Measurements from ENCODE around the gene SETD2. TPM values are rescaled to one million over a fixed set of nuclear protein-coding genes. Genes with fewer than 3 reads are reported as not detected.

SETD2 gene
- total and polyA plus RNA-seq, 8 donors = 9.3 to 96.2 (median 66.4) TPM

DNA sequence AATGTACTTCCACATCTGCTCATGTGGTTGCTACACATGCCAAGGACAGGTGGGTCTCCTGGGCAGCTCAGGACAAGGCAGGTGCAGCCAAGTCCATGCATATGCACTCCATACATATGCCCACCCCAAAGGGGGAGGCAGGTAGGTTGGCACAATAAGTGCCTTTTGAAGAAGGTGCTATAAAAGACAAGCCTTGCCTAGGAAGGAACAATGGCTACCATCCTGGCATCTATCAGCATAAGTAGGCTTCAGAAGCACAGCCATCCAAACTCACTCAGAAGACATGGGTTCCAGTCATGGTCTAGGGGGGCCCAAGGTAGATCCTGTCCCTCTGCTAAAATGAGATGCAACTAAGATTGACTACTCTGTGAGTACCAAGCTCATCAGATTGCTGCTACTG is 149.9 kb downstream of the SETD2 start:
- Histone ChIP-seq H3K27me3 (no peaks in the 10 kb centered on the region), H3K36me3 (peaks cover 5 to 81% (median 62%) of the 10 kb centered on the region in 4 donors), H3K4me1 (peaks cover 7 to 55% (median 28%) of the 10 kb centered on the region in 4 donors), H3K9me3 (no peaks in the 10 kb centered on the region), H3K4me3 (no peak overlapping the region), H3K27ac (peak overlapping the region in 4 of 5 donors; percentile 18 to 50 (median 37))
- TF ChIP-seq POLR2AphosphoS5 (IDR thresholded peaks at IDR 0.05) (peak in 1 of 3 donors; percentile 5), CTCF (IDR thresholded peaks at IDR 0.05) (no peak), POLR2A (IDR thresholded peaks at IDR 0.05) (no peak), EP300 (IDR thresholded peaks at IDR 0.05) (no peak)
- DNase-seq = peak in 1 of 2 donors; percentile 27
- intact Hi-C loops (cut with DNase I; ENCODE audit: low total_unique reads) = no loop called here

- 79 to 100% (median 87%) methylated on average over 2 to 3 of the region's 3 CpGs for WGBS, 5 donors
- H3K36me3 ChIP-seq = peaks cover 5 to 81% (median 59%) of the 10 kb centered on the region in 4 donors
- DNase-seq = peak in 1 of 2 donors; percentile 25
- TF ChIP-seq CTCF (IDR thresholded peaks at IDR 0.05) = no peak
- TF ChIP-seq POLR2AphosphoS5 (IDR thresholded peaks at IDR 0.05) = no peak
- no peak for TF ChIP-seq EP300 (IDR thresholded peaks at IDR 0.05)
- TF ChIP-seq POLR2A (IDR thresholded peaks at IDR 0.05) = no peak
- H3K27ac ChIP-seq = peak overlapping the region; percentile 1 to 50 (median 34)
- peaks cover 11 to 59% (median 34%) of the 10 kb centered on the region in 4 donors for H3K4me1 ChIP-seq
- no peaks in the 10 kb centered on the region for H3K27me3 ChIP-seq
- intact Hi-C loops (cut with DNase I; ENCODE audit: low total_unique reads) = no loop called here
- no peaks in the 10 kb centered on the region for H3K9me3 ChIP-seq
- no peak overlapping the region for H3K4me3 ChIP-seq
Observed at GRCh38 chr3:47013231-47013630, 150.7 kb downstream of the SETD2 start.

DNA sequence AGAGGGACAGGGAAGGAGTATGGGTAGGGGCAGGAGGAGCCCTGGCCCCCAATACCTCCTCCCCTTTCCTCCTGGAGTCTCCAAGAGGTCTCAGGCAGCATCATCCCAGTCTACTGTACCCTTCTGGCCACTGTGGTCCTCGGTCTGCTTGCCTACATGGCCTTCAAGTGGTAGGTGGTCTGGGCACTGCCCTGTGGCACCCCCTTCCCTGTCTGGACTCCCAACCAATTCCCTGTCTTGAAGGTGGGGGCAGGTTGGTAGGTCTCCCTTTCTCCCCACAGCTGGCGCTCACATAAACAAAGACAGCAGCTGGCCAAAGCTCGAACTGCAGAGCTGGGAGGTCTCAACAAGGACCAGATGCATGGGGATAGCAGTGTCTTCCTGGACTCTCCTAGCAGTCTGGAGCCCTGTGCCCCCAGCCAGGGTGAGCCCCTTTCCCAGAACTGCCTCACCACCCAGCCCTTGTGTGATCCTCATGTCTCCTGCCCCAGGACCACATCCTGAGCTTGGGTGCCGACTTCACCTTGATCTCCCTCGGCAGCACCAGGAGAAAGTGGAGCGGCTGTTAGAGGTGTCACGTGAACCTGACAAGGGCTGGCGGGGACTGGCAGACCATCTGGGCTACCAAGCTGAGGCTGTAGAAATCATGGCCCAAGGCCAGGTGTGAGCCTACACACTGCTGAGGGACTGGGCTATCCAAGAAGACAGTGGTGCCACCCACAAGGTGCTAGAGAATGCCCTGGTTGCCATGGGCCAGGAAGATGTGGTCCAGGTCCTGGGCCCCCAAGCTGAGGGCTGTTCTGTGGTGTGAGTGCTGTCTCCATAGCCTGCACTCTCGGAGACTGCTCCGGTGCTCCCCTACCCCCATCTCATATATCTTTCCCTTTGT is 151.3 kb downstream of the SETD2 start:
- Histone ChIP-seq H3K27ac (peak overlapping the region; percentile 7 to 50 (median 34)), H3K9me3 (no peaks in the 10 kb centered on the region), H3K27me3 (no peaks in the 10 kb centered on the region), H3K4me1 (peaks cover 11 to 61% (median 34%) of the 10 kb centered on the region in 4 donors), H3K36me3 (peaks cover 5 to 81% (median 59%) of the 10 kb centered on the region in 4 donors), H3K4me3 (no peak overlapping the region)
- TF ChIP-seq POLR2A (IDR thresholded peaks at IDR 0.05) (no peak), EP300 (IDR thresholded peaks at IDR 0.05) (no peak), POLR2AphosphoS5 (IDR thresholded peaks at IDR 0.05) (no peak), CTCF (IDR thresholded peaks at IDR 0.05) (no peak)
- intact Hi-C loops (cut with DNase I; ENCODE audit: low total_unique reads) = no loop called here
- DNase-seq = peak in 1 of 2 donors; percentile 59
- WGBS, 5 donors = 72 to 86% (median 83%) methylated on average over 10 of the region's 10 CpGs

DNA sequence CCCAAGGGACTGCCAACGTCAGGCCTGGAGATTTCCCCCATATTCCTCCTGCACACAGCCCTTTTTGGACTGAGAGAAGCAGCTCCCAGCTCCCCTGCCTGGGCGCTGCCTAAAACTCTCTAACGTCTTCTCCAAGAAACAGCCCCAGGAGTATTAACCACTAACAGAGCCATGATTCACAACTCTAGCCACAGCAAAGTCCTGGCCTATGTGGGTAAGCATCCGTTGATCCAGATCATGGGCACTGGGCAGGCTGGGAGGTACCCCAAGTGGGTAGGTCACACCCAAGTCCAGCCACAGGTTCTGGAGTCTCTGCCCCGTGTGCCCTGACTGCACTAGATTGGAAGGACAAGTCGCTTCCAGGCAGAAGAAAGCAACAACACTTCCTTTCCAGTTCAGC is 152.5 kb downstream of the SETD2 start:
- Histone ChIP-seq H3K36me3 (peaks cover 5 to 81% (median 59%) of the 10 kb centered on the region in 4 donors), H3K27ac (peak overlapping the region in 1 of 5 donors; percentile 90), H3K4me1 (peaks cover 11 to 56% (median 27%) of the 10 kb centered on the region in 4 donors), H3K27me3 (no peaks in the 10 kb centered on the region), H3K4me3 (no peak overlapping the region), H3K9me3 (no peaks in the 10 kb centered on the region)
- WGBS, 5 donors = 79 to 91% (median 82%) methylated on average over 6 of the region's 6 CpGs
- intact Hi-C loops (cut with DNase I; ENCODE audit: low total_unique reads) = no loop called here
- DNase-seq = no peak
- TF ChIP-seq EP300 (IDR thresholded peaks at IDR 0.05) (no peak), POLR2AphosphoS5 (IDR thresholded peaks at IDR 0.05) (no peak), CTCF (IDR thresholded peaks at IDR 0.05) (no peak), POLR2A (IDR thresholded peaks at IDR 0.05) (no peak)

Measured in stomach (tissue), 9 donors.